Kidney capillary endothelial cell (primary cell): ENCODE results near the gene LAMC1.
"Not testable (repeated sequence)": the region's sequence is repeated elsewhere in the genome, so short reads cannot be mapped to it uniquely, and the experiment has no call there.

Experiments used
- DNase-seq: peaks from one replicate; pipeline ENCODE4 v3.0.0-alpha.2; 2018; ENCODE audit warnings: low spot score

The LAMC1 gene

DNA sequence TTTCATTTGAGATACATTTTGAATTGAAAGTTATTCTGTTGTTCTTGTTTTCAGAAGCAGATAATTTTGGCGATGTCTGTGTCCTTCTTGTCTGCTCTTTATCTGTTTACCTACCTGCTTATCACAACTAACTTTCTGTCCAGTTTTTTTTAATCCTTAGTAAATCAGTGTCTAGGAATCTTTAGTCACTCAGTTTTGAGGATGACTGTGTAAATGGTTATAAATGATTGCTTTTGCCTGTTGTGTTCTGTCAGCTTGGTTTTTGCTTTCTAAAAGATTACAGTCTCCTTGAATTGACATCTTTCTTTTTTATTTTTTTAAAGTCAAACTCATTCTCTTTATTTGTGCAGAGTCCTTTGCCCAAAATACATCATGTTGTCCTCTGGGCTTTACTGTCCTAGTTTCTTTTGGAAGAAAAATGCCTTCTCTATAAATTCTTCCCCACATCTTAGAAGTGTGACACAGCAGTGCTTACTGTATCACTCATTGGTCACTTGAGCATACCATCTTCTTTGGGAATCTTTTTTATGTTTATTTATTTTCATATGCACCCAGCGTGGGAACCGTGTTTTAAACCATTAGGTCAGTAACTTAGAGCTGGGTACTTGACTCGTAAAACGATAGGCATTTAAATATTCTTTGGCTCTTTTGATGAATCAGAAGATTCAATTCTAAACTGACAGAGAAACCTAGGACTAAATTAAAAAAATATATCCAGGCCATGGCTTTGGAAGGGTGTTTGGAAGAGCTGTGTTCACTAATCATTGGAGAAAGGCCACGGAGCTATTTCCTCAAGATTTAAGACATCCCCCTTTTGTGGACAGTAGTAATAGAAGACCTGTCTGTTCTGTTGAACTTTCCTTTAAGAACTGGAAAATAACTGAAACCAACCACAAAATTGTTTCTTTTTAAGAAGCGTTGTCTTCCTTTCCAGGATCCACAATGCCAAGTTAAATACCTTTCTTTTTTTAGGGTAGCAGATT is 20.9 kb downstream of the LAMC1 start:
- no peak for DNase-seq

- DNase-seq = no peak
Observed at GRCh38 chr1:183044893-183045649, 21.9 kb downstream of the LAMC1 start.

GRCh38 chr1:183048087-183049085 is 25.2 kb downstream of the LAMC1 start:
- no peak for DNase-seq

- no peak for DNase-seq
Observed at GRCh38 chr1:183051546-183051945, 28.3 kb downstream of the LAMC1 start.

DNA sequence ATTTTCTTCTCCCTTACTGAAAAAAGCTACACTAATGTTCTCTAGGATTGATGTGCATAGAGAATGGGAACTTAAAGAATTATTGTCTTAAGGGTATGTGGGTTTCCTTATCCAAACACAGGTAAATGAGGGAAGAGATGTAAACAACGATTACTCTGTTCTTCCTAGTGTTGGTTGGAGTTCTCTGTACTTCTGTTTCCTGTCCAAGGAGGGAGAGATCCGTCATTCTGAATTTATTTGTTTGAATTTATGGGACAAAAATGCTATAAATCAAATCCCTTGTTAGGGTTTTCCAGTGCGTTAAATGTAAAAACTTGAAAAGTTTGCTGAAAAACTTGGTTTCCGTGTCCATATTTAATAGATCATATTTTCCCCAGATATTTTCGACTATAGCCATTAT is 29.6 kb downstream of the LAMC1 start:
- DNase-seq = no peak

GRCh38 chr1:183058851-183059502 is 35.8 kb downstream of the LAMC1 start:
- no peak for DNase-seq

DNA sequence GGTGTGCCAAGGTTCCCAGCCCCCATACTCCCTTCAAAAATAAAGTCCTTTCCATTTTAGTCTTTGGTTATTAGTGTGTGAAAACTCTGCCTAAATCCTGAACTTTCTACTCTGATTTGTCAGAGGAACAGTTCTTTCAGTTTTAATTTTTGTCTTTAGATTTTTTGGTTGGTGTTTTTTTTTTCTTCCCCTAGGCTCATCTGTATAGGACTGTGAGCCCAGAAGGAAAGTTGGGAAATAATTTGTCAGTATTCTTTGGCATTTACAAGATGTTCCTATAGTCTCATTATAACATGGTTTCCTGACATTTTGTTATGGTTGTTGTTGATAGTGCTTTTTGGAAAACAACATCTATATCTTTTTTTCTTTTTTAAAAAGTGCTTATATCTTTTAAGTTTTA is 38.0 kb downstream of the LAMC1 start:
- no peak for DNase-seq

- no peak for DNase-seq
Observed at GRCh38 chr1:183063349-183063748, 40.1 kb downstream of the LAMC1 start.

GRCh38 chr1:183065168-183065706 is 42.0 kb downstream of the LAMC1 start:
- DNase-seq = no peak

GRCh38 chr1:183066432-183066831 is 43.2 kb downstream of the LAMC1 start:
- DNase-seq = not testable (repeated sequence)

DNA sequence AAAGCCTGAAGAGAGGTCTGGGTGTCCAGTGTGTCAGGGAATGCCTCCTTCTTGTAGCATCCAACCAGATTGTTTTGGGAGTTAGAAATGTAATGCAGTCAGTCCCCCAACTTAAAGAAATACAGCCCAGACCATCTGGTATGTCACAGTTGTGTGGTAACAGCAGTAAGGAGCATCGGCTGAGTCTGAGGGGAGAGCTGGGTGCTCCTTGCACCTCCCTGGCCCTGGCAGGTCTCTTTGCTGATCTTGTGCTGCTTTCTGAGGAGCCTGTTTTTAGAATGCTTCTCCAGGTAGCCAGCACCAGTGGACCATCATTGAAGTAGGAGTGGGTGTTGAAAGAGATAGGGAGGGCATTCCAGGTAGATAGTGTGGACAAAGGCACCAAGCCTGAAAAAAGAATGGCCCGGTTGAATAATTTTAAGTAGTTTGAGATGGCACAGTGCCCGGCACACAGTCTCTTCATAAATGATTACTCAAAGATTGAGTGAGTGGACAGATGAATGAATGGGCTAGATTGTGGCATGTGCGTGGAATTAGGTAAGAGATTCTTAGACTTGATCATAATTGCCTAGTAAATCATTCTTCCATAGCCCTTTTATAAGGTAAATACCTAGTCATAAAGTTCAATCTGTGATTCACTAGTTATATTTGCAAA is 46.5 kb downstream of the LAMC1 start:
- DNase-seq = no peak

DNA sequence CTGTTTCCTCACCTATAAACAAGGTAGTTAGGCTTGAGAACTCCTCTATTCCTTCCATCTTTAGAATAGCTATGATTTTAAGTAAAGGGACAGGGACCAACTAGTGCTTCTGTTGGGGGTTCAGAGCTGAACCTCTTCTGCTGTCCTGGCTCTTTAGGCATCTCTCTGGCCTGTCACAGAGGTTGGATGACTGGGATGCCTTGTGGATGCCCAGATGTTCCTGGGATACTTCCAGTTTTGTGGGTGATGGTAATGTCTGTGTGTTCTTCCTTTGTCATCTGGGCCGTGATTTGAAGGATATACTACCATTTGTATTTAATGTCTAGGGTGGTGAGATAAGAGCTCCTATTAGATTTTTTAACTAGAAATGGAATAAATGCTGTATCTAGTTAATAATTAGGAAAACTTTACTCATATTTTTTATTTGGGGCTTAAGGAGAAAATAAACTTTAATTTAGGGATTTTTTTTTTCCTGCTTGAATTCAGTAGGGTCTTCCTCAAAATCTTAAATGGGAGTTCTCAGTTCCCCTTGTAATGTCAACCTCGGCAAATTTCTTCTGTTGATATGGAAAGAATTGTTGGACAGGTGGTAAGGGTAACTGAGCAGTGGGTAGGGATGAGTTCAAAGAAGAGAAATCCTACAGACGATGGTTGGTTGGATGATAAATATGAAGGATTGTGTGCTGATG is 47.2 kb downstream of the LAMC1 start:
- DNase-seq = no peak

- DNase-seq = peak; percentile 72
Observed at GRCh38 chr1:183070923-183071618, 47.9 kb downstream of the LAMC1 start.

DNA sequence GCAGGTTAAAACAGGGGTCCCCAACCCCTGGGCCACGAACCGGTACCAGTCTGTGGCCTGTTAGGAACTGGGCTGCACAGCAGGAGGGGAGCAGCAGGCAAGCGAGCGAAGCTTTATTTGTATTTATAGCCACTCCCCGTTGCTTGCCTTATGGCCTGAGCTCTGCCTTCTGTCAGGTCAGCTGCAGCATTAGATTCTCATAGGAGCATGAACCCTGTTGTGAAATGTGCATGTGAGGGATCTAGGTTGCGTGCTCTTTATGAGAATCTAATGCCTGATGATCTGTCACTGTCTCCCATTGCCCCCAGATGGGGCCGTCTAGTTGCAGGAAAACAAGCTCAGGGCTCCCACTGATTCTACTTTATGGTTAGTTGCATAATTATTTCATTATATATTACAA is 49.4 kb downstream of the LAMC1 start:
- DNase-seq = not testable (repeated sequence)

DNA sequence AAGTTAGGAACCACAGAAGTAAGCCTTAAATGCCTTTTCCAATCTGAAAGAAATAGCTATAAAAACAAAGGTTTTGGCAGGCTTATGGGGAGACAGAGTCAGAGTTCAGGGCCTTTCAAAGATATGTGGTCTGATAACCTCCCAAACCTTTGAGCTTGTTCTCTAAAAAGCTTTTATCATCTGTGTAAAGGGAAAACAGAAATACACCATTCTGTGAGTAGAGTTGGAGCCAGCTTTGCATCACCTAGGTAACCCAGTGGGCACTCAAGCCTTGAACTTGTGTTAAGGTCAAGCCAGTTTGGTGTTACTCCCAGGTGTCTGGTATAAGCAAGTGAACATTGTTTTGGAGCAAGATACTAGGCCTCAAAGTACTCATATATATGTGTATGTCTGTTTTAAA is 50.1 kb downstream of the LAMC1 start:
- no peak for DNase-seq

GRCh38 chr1:183074215-183074614 is 51.0 kb downstream of the LAMC1 start:
- no peak for DNase-seq

GRCh38 chr1:183075861-183076260 is 52.6 kb downstream of the LAMC1 start:
- no peak for DNase-seq

DNA sequence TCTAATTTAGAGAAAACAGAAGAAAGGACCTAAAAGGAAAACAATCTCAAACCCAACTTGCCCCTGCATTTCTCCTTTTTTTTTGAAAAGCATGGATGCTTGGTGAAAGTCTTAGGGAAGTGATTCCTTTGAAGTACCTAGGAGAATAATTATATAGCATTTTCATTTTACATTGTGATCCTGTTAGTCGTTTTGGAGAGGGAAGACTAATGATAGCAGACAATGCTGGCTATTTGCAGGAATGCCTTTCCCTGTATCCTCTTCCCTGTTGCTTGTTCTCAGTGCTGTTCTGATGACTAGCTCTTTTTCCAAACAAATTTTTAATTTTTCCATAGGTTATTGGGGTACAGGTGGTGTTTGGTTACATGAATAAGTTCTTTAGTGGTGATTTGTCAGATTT is 53.9 kb downstream of the LAMC1 start:
- DNase-seq = no peak

GRCh38 chr1:183079712-183080388 is 56.6 kb downstream of the LAMC1 start:
- no peak for DNase-seq
